Kasumi-1 (cell line): ENCODE data around the gene ADAMTS8.
A peak's percentile ranks its signal among the peaks of the same experiment; 100 is the strongest.

Experiments
- DNase-seq, 2 experiments: peaks; one replicate each; lab custom pipeline; 2025; lab: John Stamatoyannopoulos, UW

Gene ADAMTS8

GRCh38 chr11:130420478-130421198, 7.8 kb downstream of the ADAMTS8 start:
- peak; percentile 36 to 37 for DNase-seq

GRCh38 chr11:130418756-130419155, 9.7 kb downstream of the ADAMTS8 start:
- DNase-seq = no peak

GRCh38 chr11:130418210-130418609, 10.2 kb downstream of the ADAMTS8 start:
- no peak for DNase-seq

- DNase-seq = no peak
These were observed 11.5 kb downstream of the ADAMTS8 start for GRCh38 chr11:130416906-130417305.

GRCh38 chr11:130416530-130416882, 11.9 kb downstream of the ADAMTS8 start:
- no peak for DNase-seq

GRCh38 chr11:130415731-130416529, 12.5 kb downstream of the ADAMTS8 start:
- DNase-seq = no peak

GRCh38 chr11:130414107-130415080, 14.0 kb downstream of the ADAMTS8 start:
- peak; percentile 15 to 26 for DNase-seq

GRCh38 chr11:130413405-130414106, 14.9 kb downstream of the ADAMTS8 start:
- no peak for DNase-seq

- no peak for DNase-seq
These were observed 17.2 kb downstream of the ADAMTS8 start for GRCh38 chr11:130411223-130411622.

- no peak for DNase-seq
These were observed 18.6 kb downstream of the ADAMTS8 start for GRCh38 chr11:130409594-130410388.

- DNase-seq = no peak
These were observed 19.5 kb downstream of the ADAMTS8 start for GRCh38 chr11:130408901-130409300.

GRCh38 chr11:130408401-130408890, 20.0 kb downstream of the ADAMTS8 start:
- no peak for DNase-seq

GRCh38 chr11:130407978-130408377, 20.4 kb downstream of the ADAMTS8 start:
- no peak for DNase-seq

GRCh38 chr11:130405428-130405827, 23.0 kb downstream of the ADAMTS8 start:
- no peak for DNase-seq

GRCh38 chr11:130404727-130405126, 23.7 kb downstream of the ADAMTS8 start:
- no peak for DNase-seq

- DNase-seq = no peak
These were observed 24.4 kb downstream of the ADAMTS8 start for GRCh38 chr11:130403967-130404366.

- DNase-seq = no peak
These were observed 25.1 kb downstream of the ADAMTS8 start for GRCh38 chr11:130403271-130403804.

- DNase-seq = peak; percentile 50 to 51
These were observed 25.8 kb downstream of the ADAMTS8 start for GRCh38 chr11:130402570-130402969.

GRCh38 chr11:130400781-130401483, 27.5 kb downstream of the ADAMTS8 start:
- DNase-seq = peak; percentile 77 to 79

GRCh38 chr11:130399196-130399595, 29.2 kb downstream of the ADAMTS8 start:
- DNase-seq = no peak
